ENCODE data around the gene OLFML2B. TPM values are rescaled to one million over a fixed set of nuclear protein-coding genes. Genes with fewer than 3 reads are reported as not detected.

Gene OLFML2B
- total and polyA plus RNA-seq, 2 of the 4 experiments (the other 2 are of a cell fraction), result 0.36 to 0.74 TPM

DNA sequence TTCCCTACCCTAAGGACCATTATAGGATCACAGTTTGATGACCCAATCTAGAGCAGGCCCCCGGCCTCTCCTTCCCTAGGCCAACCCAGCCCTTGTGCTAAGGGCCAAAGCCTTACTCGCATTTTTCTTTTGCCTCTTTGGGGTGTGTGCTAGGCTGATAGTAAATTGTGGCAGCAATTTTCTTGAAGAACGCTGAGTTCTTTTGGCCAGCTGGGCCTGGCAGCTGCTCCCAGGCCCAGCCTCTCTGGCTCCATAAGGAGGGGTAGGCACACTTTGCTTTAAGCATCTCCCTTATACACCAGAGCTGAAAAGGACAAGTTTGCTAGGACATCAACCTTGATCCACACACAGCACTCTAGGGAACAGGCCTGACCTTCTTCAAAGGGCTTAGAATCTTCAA is 4.2 kb downstream of the OLFML2B start:
- ChIA-PET CTCF (interaction anchor here (1.2 kb wide), 1 partner anchor 227 kb away, joined by 3 read pairs; no protein-coding TSS in a partner anchor), POLR2A (ENCODE audit: unreplicated experiment) (interaction anchor here (0.5 kb wide), 1 partner anchor 21 kb away, joined by 3 read pairs; no protein-coding TSS in a partner anchor)
- in situ Hi-C loops (cut with MboI; ENCODE audit: low sequenced_read_pairs), result no loop called here
- Histone ChIP-seq H2BK15ac (ENCODE audit: low read depth, low read length) (no peak overlapping the region), H3K27ac (ENCODE audit: insufficient read depth, low read length) (no peak overlapping the region), H2AK5ac (ENCODE audit: low read depth, low read length) (no peak overlapping the region), H3K14ac (replicated peaks; ENCODE audit: low read depth, low read length) (no peak overlapping the region), H3K27me3 (ENCODE audit: control insufficient read depth, insufficient read depth, low read length) (peaks cover 3% of the 10 kb centered on the region), H3K4ac (ENCODE audit: low read depth, low read length) (no peak overlapping the region), H3K36me3 (ENCODE audit: control insufficient read depth, insufficient read depth, low read length) (no peaks in the 10 kb centered on the region), H2AK9ac (replicated peaks; ENCODE audit: low read depth, low read length, poor library complexity) (no peak overlapping the region), H4K20me1 (ENCODE audit: insufficient read depth, low read length) (no peaks in the 10 kb centered on the region), H3K79me1 (ENCODE audit: low read depth in 1 of 2, low read length in 2 of 2) (no peaks in the 10 kb centered on the region), H3K9ac (ENCODE audit: low read depth, low read length) (no peak overlapping the region), H3K9me3 (ENCODE audit: control insufficient read depth, insufficient read depth, low read length) (no peaks in the 10 kb centered on the region), H3K4me1 (ENCODE audit: control insufficient read depth, insufficient read depth, low read length) (peaks cover 5% of the 10 kb centered on the region; the same call in 1 of the 2 replicates), H3K4me3 (ENCODE audit: insufficient read depth, low read depth, low read length) (no peak overlapping the region), H2BK120ac (ENCODE audit: low read depth, low read length) (no peak overlapping the region), H3K4me2 (ENCODE audit: low read depth, low read length) (no peak overlapping the region), H3K56ac (ENCODE audit: extremely low read depth, insufficient read depth, low read length) (no peak overlapping the region), H3K23ac (ENCODE audit: low read depth, low read length) (no peak overlapping the region), H4K91ac (ENCODE audit: insufficient read depth, low read depth, low read length) (no peak overlapping the region), H2AFZ (replicated peaks; ENCODE audit: low read length, poor library complexity) (no peak overlapping the region), H3K18ac (ENCODE audit: low read depth, low read length) (no peak overlapping the region), H3K9me1 (ENCODE audit: insufficient read depth, low read length) (no peaks in the 10 kb centered on the region), H2BK20ac (ENCODE audit: low read depth, low read length) (no peak overlapping the region), H4K5ac (ENCODE audit: low read depth, low read length) (no peak overlapping the region), H4K8ac (ENCODE audit: low read depth in 2 of 2, low read length in 2 of 2) (no peak overlapping the region), H2BK5ac (ENCODE audit: low read depth, low read length, poor library complexity, severe bottlenecking) (no peak overlapping the region)
- TF ChIP-seq SMC3 (IDR thresholded peaks at IDR 0.05; ENCODE audit: low read depth, low read length) (no peak), CHD1 (IDR thresholded peaks at IDR 0.05; ENCODE audit: low read depth, low read length) (no peak), RCOR1 (IDR thresholded peaks at IDR 0.05; ENCODE audit: insufficient replicate concordance, low read length) (no peak), RAD21 (IDR thresholded peaks at IDR 0.05; ENCODE audit: low read length) (no peak), RFX5 (IDR thresholded peaks at IDR 0.05; ENCODE audit: low read depth, low read length) (no peak), NFE2L2 (IDR thresholded peaks at IDR 0.05; ENCODE audit: low read depth, low read length) (no peak), MAZ (IDR thresholded peaks at IDR 0.05; ENCODE audit: borderline replicate concordance, low read depth, low read length) (no peak), FOS (IDR thresholded peaks at IDR 0.05; ENCODE audit: low read depth, low read length) (no peak), MAFK (IDR thresholded peaks at IDR 0.05; ENCODE audit: low read depth, low read length) (no peak), MXI1 (IDR thresholded peaks at IDR 0.05; ENCODE audit: borderline replicate concordance, low read depth, low read length) (no peak)
- TF ChIP-seq, protein P1, sequence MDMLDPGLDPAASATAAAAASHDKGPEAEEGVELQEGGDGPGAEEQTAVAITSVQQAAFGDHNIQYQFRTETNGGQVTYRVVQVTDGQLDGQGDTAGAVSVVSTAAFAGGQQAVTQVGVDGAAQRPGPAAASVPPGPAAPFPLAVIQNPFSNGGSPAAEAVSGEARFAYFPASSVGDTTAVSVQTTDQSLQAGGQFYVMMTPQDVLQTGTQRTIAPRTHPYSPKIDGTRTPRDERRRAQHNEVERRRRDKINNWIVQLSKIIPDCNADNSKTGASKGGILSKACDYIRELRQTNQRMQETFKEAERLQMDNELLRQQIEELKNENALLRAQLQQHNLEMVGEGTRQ (IDR thresholded peaks at IDR 0.05; ENCODE audit: low read depth, low read length), result no peak
- TF ChIP-seq, protein P2, sequence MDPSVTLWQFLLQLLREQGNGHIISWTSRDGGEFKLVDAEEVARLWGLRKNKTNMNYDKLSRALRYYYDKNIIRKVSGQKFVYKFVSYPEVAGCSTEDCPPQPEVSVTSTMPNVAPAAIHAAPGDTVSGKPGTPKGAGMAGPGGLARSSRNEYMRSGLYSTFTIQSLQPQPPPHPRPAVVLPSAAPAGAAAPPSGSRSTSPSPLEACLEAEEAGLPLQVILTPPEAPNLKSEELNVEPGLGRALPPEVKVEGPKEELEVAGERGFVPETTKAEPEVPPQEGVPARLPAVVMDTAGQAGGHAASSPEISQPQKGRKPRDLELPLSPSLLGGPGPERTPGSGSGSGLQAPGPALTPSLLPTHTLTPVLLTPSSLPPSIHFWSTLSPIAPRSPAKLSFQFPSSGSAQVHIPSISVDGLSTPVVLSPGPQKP (IDR thresholded peaks at IDR 0.05; ENCODE audit: borderline replicate concordance, low read depth, low read length), result no peak
- BruUV-seq (replicated peaks), result no TSS peak
- DNase-seq (no peak), ATAC-seq (ENCODE audit: low read depth) (no peak)
- intact Hi-C loops (cut with micrococcal nuclease), result no loop called here
- WGBS, 2 experiments (ENCODE audit: extremely low coverage in 2 of 2, insufficient read length in 1 of 2), result no CpG with 5 or more reads among the region's 3 CpGs
- dilution Hi-C loops (cut with HindIII; ENCODE audit: low sequenced_read_pairs, unreplicated experiment), result no loop called here

All from IMR-90 (cell line).